Measurements from ENCODE around the gene FNDC3B.
"Not testable (repeated sequence)": the region's sequence is repeated elsewhere in the genome, so short reads cannot be mapped to it uniquely, and the experiment has no call there.

The FNDC3B gene

DNA sequence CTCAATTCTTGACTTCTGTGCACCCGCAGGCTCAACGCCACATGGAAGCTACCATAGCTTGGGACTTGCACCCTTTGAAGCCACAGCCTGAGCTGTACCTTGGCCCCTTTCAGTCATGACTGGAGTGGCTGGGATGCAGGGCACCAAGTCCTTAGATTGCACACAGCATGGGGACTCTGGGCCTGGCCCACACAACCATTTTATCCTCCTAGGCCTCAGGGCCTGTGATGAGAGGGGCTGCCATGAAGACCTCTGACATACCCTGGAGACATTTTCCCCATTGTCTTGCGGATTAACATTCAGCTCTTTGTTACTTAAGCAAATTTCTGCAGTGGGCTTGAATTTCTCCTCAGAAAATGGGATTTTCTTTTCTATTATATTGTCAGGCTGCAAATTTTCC is 203.1 kb downstream of the FNDC3B start:
- not testable (repeated sequence) for DNase-seq (ENCODE audit: low spot score)

DNA sequence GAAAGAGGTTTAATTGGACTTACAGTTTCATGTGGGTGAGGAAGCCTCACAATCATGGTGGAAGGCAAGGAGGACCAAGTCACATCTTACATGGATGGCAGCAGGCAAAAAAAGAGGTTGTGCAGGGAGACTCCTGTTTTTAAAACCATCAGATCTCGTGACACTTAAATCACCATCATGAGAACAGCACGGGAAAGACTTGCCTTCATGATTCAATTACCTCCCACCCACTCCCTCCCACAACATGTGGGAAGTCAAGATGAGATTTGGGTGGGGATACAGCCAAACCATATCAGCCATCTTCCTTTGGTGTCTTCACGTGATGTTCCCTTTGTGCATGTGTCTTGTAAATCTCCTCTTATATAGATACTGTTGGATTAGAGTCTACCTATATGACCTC is 204.0 kb downstream of the FNDC3B start:
- not testable (repeated sequence) for DNase-seq (ENCODE audit: low spot score)

DNA sequence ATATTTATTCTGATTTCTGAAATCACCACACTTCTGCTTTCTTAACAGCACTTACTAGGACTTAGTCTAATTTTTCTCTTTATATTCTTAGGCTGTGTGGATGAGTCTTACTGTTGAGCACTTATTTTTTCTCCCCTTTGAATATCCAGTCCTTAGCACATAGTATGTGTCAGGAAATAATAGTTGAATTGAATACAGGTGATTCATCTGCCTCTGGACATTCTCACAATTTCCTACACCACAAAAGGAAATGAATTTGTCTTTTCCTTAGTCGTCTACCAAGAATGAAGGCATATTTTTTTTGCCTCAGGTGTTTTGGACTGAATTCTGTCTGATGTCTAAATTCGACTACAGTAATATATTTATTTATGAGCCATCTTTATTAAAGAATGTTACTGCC is 204.6 kb downstream of the FNDC3B start:
- no peak for DNase-seq (ENCODE audit: low spot score)

DNA sequence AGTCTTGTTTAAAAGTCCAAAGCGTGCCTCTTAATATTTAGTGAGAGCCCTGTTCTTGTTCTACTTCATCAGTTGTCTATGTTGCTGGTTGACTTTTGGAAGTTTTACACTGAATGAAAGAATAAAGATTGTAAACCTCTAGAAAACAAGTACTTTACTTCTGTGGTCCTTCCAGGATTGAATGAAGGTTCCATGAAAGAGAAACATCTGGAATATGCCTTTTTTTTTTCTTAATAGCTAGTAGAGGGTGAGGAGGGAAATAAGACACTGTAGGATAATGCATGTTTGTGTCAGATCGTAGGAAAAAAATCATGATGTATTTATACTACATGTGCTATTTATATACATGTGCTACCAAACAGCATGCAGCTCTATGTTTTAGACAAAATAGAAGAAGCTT is 205.9 kb downstream of the FNDC3B start:
- DNase-seq (ENCODE audit: low spot score) = no peak

DNA sequence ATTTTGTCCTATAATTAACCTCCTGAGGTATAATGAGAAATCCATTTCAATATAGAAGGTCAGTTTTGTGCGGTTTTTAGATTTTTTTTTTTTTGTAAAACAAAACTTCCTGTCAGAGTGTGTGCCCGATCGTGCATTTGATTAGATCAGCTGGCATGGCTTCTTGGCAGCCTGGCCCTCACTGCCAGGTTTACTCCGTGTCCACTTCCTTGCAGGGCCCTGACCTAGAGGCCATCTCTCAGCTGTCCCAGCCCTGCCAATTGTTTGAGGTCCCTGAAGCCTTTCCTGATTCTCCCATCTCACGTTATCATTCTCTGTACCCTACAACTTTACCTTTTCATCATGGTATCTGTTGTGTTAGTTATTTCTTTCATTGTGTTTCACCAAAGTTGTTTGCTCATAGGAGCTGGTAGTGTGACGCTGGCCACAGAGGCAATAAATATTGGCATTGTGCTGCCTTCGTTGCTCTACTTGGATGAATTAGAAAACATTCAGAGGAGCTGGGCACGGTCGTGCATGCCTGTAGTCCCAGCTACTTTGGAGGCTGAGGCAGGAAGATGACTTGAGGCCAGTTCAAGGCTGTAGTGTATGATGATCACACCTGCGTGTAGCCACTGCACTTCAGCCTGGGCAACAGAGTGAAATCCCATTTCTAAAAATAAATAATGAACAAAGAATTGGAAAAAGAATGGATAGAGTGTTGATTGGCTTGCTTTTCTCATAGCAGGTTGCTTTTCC is 206.9 kb downstream of the FNDC3B start:
- DNase-seq (ENCODE audit: low spot score) = no peak

DNA sequence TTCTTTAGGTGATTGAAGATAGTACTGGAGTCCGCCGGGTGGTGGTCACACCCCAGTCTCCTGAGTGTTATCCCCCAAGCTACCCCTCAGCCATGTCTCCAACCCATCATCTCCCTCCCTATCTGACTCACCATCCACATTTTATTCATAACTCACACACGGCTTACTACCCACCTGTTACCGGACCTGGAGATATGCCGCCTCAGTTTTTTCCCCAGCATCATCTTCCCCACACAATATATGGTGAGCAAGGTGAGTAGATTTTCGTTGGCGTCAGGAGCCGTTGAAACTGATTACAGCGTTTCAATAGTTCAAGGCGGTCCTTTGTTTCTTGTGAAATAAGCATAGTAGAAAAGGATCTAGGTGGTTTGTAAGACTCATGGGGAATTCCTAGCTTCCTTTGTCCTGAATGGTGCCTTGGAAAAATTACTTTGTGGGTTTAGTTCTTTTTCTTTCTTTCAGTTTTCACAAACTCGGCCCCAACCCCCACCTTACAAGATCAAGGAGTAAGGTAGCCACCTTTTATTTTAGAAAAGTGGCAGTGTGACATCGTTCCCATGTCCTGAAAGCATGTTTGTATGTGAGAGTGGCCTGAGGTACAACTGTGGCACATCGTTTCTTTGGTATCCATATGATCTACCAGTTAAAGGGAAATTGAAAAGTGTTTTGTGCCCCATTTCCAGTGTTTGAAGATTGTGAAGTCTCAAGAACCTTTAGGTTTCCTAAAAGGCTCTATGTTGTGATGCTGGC is 208.3 kb downstream of the FNDC3B start:
- DNase-seq (ENCODE audit: low spot score) = no peak

DNA sequence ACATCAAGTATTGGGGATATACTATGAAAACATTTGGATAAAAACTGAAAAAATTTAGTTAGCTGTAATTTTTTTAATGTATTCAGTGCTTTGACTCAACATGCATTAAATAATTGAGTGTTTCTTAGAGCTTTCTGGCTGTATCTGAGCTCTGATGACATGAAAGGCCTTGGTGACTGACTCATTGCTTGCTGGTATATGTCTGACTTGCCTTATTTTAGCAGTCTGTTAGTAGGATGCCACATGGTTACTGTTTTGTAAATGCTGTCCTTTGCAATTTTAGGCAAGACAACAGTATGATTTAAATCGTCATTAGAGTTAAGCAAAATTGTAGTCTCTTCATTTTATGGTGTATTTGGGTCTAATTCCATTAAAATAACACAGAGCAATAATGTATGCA is 209.7 kb downstream of the FNDC3B start:
- no peak for DNase-seq (ENCODE audit: low spot score)

DNA sequence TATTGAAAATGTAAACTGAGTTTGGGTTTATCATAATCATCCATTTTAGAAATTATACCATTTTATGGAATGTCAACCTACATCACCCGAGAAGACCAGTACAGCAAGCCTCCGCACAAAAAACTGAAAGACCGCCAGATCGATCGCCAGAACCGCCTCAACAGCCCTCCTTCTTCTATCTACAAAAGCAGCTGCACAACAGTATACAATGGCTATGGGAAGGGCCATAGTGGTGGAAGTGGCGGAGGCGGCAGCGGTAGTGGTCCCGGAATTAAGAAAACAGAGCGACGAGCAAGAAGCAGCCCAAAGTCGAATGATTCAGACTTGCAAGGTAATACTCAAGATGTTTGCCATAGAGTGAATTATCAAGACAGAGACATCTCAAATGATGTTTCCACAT is 211.8 kb downstream of the FNDC3B start:
- DNase-seq (ENCODE audit: low spot score) = no peak

DNA sequence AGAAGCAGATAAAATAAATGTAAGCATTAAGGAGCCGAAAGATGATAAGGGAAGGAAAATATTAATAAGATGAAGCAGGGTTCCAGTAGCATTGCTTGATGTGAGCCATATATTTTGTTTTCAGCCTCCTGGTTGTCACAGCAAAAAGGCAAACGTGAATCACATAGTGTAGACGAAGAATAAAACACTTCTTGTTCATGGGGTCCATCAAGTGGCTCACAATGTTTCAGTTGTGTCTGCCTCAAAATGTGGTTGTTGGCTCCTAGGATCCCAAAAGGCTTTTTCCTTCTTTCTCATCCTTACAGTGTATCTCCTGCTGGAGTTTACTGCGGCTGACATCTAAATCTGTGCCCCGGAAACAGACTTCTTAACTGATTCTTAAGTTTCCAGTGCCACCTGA is 213.8 kb downstream of the FNDC3B start:
- DNase-seq (ENCODE audit: low spot score) = no peak

DNA sequence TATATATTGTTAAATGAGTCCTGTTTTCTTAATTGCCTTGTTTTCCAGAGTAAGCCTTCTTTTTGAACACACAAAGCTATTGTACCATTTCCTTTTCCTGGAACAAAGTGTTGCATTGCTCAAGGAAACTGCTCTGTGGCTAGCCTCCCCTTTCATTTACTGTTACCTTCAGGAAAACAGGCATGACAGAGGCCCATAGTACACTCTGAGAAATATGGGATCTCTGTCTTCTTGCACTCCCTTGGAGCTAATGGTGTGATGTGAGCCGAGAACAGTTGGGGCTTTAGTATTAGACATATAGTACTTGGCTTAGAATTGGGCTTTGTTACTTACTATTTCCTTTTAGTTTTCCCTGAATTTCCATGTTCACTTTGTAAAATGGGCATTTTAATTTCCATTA is 215.2 kb downstream of the FNDC3B start:
- DNase-seq (ENCODE audit: low spot score) = no peak

DNA sequence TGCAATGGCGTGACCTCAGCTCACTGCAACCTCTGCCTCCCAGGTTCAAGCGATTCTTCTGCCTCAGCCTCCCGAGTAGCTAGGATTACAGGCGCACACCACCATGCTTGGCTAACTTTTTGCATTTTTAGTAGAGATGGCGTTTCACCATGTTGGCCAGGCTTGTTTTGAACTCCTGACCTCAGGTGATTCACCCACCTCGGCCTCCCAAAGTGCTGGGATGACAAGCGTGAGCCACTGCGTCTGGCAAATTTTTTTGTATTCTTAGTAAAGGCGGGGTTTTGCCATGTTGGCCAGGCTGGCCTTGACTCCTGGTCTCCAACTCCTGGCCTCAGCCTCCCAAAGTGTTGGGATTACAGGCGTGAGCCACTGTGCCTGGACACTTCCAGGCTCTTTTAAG is 215.9 kb downstream of the FNDC3B start:
- DNase-seq (ENCODE audit: low spot score) = not testable (repeated sequence)

DNA sequence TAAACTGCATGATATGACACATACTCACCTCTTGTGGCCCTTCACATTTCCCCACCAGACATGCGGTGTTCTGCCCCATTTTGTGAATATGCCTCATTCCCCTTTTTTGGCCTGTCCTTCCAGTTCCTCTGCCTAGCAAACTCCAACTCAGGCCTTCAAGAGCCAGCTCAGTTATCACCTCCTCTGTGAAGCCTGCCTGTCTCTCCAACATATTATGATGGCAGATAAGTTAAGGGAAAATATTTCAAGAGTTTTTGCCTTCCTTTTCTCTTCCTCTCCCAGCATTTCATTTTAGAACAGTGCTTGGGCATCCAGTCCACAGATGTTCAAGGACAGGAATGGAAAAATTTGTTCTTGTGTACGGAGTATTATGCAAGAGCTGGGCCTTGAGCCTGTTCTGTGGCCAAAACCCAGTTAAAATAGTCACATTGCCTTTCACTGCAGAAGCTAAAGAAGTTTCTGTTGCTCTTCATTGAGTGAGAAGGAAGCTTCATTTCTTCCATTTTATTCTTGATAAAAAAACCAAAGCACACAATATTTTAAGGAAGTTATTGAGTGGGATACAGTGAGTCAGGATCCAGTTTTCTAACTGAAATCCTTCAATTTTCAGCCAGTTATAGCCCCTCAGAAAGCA is 216.8 kb downstream of the FNDC3B start:
- DNase-seq (ENCODE audit: low spot score) = peak; percentile 18

DNA sequence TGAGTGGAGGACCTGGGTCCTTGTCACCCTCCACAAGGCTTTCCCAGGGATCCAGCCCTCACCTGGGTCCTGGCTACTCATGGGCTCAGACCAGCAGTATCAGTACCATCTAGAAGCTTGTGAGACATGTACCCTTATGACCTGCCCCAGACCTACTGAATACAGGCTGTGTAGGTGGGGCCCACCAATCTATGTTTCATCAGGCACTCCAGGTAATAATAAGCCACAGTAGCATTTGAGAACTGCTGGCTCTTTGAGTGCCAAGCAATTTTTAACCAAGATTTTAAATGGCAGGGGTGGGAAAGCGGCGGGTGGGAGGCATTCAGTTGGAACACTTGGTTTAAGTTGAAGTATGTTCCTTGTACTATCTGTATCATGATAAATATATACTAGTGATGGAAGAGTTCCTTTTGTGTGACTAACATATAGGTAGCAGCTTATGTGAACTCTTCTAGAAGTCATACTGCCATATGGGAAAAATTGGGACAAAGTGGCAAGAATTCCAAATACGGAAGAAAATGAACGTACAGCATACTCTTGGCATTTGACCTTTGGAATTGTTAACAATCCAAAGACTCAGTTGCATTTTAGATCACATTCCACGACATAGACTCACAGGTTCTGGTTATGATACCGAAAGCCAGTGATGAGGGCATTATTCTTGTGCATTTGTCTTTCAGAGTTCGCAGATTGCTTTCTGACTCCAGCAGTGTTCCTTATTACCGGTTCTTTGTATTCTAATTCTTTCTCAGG is 218.4 kb downstream of the FNDC3B start:
- no peak for DNase-seq (ENCODE audit: low spot score)

DNA sequence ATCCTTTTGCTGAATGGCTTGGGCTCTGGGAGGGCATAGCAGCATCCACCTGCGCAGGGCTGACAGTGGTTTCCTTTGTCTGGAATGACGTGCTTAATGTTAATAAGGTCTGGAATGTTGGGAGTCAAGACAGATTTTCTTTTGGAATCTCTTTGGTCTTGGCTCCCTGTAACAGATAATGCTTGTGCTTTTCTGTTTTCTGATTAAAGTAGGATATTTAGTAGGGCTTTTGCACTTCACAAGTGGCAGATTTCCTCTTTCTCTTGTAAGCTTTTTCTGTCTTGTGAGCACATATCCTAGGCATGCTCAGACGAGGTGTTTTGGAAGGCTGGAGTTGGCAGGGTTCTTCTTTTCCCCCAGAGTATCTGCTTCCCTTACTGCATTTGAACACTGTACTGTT is 219.2 kb downstream of the FNDC3B start:
- no peak for DNase-seq (ENCODE audit: low spot score)

DNA sequence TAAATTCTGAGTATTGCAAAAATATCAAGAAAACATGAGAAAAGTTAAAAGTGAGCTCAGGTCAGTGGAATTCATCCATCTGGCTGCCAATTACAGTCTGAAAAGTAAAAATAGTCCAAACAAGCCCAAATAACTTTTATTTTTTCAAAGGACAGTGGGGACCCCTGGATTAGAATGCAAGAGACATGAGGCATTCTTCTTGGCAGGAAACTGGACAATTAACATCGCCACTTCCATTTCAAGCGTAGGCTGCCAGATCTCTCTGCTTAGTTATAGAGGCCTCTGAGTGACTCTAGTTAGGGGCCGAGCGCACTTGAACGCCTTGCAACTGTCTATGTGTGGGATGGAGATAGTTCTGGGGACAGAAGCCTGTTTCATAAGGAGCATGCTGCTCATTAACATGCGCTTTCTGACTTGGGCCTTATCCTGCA is 219.7 kb downstream of the FNDC3B start:
- peak; percentile 26 for DNase-seq (ENCODE audit: low spot score)

DNA sequence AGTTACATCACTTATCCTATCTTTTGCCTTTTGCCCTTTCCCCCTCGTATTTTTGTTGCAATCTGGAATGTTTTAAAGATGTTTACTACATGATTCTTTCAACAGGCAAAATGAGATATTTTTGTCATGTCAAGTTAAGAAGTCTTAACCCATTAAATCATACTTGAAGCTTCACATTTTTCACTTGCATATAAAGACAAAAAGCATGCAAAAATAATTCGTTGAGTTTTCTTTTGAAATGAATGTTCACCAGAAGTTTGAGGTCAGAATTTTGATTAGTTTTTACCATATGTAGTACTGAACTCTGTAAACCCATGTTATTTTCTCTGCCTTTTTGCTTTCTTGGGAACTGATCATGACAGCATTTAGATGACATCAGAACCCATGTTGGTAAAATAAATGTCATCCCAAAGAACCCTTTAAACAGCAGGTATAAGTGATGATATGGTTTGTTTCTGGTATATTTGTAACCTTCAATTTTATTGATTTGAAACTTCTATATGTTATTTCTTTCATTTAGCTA is 220.4 kb downstream of the FNDC3B start:
- no peak for DNase-seq (ENCODE audit: low spot score)

DNA sequence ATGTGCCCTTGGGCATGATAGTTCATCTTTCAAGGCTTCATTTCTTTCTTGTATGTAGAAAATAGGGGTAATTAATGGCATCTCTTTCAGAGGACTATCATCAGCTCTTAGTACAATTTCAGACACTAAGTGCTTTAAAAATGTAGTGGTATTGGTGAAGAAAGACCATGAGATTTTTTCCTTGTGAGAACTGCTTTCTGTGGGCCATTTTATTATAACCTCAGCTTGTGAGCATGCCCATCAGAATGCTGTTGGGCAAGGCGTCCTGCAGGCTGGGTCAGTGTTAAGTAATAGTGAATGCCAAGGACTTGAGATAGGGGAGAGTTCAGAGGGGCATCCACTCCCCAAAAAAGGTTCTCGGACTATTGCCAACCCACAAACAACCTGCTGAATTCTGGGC is 221.0 kb downstream of the FNDC3B start:
- DNase-seq (ENCODE audit: low spot score) = no peak

DNA sequence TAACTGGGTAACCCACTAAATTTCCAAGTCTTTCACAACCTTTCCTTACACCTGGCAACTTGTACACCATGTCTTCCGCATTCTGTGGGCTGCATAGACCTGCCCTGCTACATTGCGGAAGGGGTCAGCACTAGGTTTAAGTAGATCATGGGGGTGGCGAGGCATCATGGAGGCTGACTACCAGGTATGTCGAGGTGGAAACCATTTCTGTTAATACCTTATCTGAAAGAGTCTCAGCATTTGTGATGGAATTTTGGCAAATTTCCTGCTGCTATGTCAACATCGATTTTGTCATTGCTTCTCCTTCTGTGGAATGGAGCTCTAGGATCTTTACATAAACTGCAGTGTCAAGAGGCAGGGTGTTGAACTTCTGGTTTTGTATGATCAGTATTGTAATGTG is 221.7 kb downstream of the FNDC3B start:
- DNase-seq (ENCODE audit: low spot score) = no peak

DNA sequence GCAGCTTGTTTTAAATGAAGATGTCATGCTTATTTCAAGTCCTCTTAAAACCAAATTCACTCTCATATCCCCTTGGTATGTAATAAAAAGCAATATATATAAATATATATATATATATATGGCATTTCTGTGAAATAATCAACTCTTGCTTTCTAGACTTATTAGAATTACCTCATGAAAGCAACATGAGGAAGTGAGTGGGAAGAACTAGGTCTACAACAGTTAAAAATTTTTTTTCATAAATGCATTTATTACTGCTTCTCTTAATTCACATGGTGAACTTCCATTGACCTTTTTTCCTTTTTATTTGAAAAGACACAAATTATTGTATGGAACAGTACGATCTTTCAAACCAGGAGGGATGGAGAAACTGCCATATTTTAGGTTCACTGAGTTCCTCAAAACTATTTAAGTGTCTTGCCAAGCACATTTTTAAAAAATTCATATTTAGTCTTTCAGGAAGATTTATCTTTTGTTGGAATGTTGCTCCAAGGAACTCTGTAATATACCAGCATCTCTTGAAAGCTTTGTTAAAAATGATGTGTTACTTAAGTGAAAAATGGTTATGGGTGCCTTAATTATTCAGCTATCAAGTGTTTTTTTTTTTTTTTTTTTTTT is 223.7 kb downstream of the FNDC3B start:
- DNase-seq (ENCODE audit: low spot score) = no peak

DNA sequence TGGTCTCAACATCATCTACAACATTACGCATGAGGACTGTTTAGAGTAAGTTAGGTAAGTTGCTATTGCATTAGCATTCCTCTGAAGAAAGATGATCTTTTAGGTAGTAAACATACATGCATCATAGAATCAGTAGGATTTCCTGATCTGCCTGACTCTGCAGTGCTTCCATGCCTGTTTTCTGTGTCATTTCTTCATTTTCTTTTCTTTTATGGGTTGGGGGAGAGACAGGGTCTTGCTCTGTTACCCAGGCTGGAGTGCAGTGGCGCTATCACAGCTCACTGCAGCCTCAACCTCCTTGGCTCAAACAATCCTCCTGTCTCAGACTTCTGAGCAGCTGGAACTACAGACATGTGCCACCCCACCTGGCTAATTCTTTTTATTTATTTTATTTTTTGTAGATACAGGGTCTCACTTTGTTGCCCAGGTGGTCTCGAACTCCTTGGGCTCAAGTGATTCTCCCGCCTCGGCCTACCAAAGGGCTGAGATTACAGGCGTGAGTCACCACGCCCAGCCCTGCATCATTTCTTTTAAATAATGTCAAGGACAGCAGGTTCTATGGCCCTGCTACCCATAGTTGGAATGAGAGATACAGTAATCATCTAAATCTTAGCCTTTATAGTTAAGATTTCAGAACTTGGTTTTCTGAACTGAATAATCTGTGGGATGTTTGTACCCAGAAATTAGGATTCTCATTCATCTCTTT is 224.6 kb downstream of the FNDC3B start:
- no peak for DNase-seq (ENCODE audit: low spot score)

DNA sequence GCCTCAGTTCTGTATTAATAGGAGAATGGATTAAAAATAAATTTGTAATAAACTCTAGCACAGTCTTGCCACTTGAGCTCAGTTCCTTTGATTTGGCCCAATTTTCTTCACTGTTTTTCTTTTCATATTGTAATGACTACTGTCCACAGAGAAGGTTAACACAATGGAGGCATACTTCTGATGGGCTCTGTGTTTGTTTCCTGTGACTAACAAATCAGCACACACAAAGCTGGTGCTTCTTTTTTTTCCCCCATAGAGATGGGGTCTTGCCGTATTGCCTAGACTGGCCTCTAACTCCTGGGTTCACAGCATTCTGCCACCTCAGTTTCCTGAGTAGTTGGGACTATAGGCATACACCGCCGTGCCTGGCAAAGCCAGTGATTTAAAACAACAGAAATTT is 226.7 kb downstream of the FNDC3B start:
- DNase-seq (ENCODE audit: low spot score) = no peak
